Hepatocyte (in vitro differentiated cells): ENCODE results near the gene ZNF3. TPM values are rescaled to one million over a fixed set of nuclear protein-coding genes. Genes with fewer than 3 reads are reported as not detected.

ENCODE experiments used
- DNase-seq: peaks from one replicate; pipeline ENCODE4 v3.0.0-alpha.2; 2016; ENCODE audit warnings: low spot score
- H2AFZ ChIP-seq: fragments of 200-600 bp; sonication (generic); 2 replicates; pipeline ENCODE4 v1.6.0; 2016; ENCODE audit warnings: antibody characterized with exemption, mild to moderate bottlenecking
- H3K27ac ChIP-seq: fragments of 200-600 bp; sonication (generic); 2 replicates; pipeline ENCODE4 v1.5.1; 2016; ENCODE audit warnings: mild to moderate bottlenecking
- H3K27me3 ChIP-seq: fragments of 200-600 bp; sonication (generic); 2 replicates; pipeline ENCODE4 v1.6.1; 2016
- H3K36me3 ChIP-seq: fragments of 200-600 bp; sonication (generic); replicated peaks from 2 replicates; pipeline ENCODE4 v1.5.1; 2016; ENCODE audit warnings: low read depth; ENCODE audit not compliant: insufficient read depth
- H3K4me1 ChIP-seq: fragments of 200-600 bp; sonication (generic); 2 replicates; pipeline ENCODE4 v1.5.1; 2016; ENCODE audit warnings: mild to moderate bottlenecking, moderate library complexity; ENCODE audit not compliant: insufficient read depth
- H3K4me2 ChIP-seq: fragments of 200-600 bp; sonication (generic); 2 replicates; pipeline ENCODE4 v1.6.0; 2016
- H3K4me3 ChIP-seq: fragments of 200-600 bp; sonication (generic); 2 replicates; pipeline ENCODE4 v1.5.1; 2016; ENCODE audit warnings: mild to moderate bottlenecking
- H3K79me2 ChIP-seq: fragments of 200-600 bp; sonication (generic); 2 replicates; pipeline ENCODE4 v1.6.0; 2017; ENCODE audit warnings: mild to moderate bottlenecking
- H3K9me2 ChIP-seq: fragments of 200-600 bp; sonication (generic); replicated peaks from 2 replicates; pipeline ENCODE4 v1.6.0; 2017; ENCODE audit warnings: mild to moderate bottlenecking; ENCODE audit not compliant: insufficient read depth
- H3K9me3 ChIP-seq: fragments of 200-600 bp; sonication (generic); 2 replicates; pipeline ENCODE4 v1.5.1; 2016; ENCODE audit warnings: low read depth, mild to moderate bottlenecking
- H4K20me1 ChIP-seq: fragments of 200-600 bp; sonication (generic); 2 replicates; pipeline ENCODE4 v1.6.0; 2016; ENCODE audit warnings: mild to moderate bottlenecking; ENCODE audit not compliant: insufficient read depth, poor library complexity, severe bottlenecking
- EZH2 ChIP-seq: fragments of 200-600 bp; sonication (generic); IDR thresholded peaks from 2 replicates; pipeline ENCODE4 v1.6.1; 2016; ENCODE audit warnings: antibody characterized with exemption, mild to moderate bottlenecking, borderline replicate concordance
- EZH2phosphoT487 ChIP-seq: fragments of 200-600 bp; sonication (generic); IDR thresholded peaks from one replicate; pipeline ENCODE4 v1.6.1; 2018; ENCODE audit warnings: antibody characterized with exemption, mild to moderate bottlenecking, low read depth, moderate library complexity; ENCODE audit not compliant: unreplicated experiment, severe bottlenecking
- WGBS: methylation state at CpG from one replicate; pipeline ENCODE4 v1.1.6; 2016; ENCODE audit warnings: low lambda C conversion rate; ENCODE audit errors: missing lambda C conversion rate; 5-methylcytosine and 5-hydroxymethylcytosine counted together
- polyA plus RNA-seq: library from polyadenylated mRNA; unstranded; fragments of >200 nt; fragmentation: Nextera tagmentation; extraction: Ambion mirVana; gene quantifications from 2 replicates; pipeline ENCODE4 v1.2.1, GENCODE V29; 2016
- total RNA-seq: library from RNA; depleted of rRNA; stranded (reverse); fragments of >200 nt; gene quantifications from 2 replicates; pipeline ENCODE4 v1.2.3, GENCODE V29; 2014
- TF ChIP-seq, protein P1 (sequence below): fragments of 200-600 bp; sonication (generic); IDR thresholded peaks from 2 replicates; pipeline ENCODE4 v1.5.1; 2016; ENCODE audit warnings: antibody characterized with exemption, mild to moderate bottlenecking; ENCODE audit not compliant: poor library complexity

Gene ZNF3
- total and polyA plus RNA-seq, 2 experiments from 2014 or later: 20.7 to 35.6 TPM

DNA sequence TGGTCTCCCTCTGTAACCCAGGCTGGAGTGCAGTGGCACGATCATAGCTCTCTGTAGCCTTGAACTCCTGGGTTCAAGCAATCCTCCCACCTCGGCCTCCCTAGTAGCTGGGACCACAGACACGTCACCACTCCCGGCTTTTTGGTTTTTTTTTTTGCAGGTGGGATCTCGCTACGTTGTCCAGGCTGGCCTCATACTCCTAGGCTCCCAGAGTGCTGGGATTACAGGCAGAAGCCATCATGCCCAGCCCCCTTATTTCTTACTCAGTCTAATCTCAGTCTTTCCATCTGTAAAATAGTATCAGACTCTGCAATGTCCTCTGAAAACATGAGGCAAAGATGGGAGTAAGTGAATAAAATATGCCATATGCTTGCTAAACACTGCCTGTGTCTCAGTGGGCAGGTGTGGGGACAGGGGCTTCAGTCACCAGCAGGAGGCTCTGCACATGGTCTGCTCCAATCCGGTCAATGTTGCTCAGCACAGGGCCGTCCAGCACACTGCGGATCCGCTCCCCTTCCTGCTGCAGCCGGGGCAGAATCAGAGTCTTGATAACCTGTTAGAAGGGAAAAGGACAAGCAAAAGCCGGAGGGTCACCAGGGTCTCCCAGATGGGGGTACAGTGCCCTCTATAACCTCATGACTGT, 28.1 kb upstream of the ZNF3 start:
- Histone ChIP-seq H3K4me2 (no peak overlapping the region), H3K27me3 (no peaks in the 10 kb centered on the region), H3K4me1 (no peaks in the 10 kb centered on the region), H3K36me3 (no peaks in the 10 kb centered on the region), H3K79me2 (no peaks in the 10 kb centered on the region), H3K4me3 (no peak overlapping the region), H2AFZ (no peak overlapping the region), H4K20me1 (no peaks in the 10 kb centered on the region), H3K9me3 (no peaks in the 10 kb centered on the region), H3K27ac (no peak overlapping the region), H3K9me2 (no peaks in the 10 kb centered on the region)
- 87% methylated on average over 12 of the region's 12 CpGs for WGBS
- TF ChIP-seq EZH2: no peak
- TF ChIP-seq, protein P1, sequence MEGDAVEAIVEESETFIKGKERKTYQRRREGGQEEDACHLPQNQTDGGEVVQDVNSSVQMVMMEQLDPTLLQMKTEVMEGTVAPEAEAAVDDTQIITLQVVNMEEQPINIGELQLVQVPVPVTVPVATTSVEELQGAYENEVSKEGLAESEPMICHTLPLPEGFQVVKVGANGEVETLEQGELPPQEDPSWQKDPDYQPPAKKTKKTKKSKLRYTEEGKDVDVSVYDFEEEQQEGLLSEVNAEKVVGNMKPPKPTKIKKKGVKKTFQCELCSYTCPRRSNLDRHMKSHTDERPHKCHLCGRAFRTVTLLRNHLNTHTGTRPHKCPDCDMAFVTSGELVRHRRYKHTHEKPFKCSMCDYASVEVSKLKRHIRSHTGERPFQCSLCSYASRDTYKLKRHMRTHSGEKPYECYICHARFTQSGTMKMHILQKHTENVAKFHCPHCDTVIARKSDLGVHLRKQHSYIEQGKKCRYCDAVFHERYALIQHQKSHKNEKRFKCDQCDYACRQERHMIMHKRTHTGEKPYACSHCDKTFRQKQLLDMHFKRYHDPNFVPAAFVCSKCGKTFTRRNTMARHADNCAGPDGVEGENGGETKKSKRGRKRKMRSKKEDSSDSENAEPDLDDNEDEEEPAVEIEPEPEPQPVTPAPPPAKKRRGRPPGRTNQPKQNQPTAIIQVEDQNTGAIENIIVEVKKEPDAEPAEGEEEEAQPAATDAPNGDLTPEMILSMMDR: peak; percentile 6
- no peak for DNase-seq

DNA sequence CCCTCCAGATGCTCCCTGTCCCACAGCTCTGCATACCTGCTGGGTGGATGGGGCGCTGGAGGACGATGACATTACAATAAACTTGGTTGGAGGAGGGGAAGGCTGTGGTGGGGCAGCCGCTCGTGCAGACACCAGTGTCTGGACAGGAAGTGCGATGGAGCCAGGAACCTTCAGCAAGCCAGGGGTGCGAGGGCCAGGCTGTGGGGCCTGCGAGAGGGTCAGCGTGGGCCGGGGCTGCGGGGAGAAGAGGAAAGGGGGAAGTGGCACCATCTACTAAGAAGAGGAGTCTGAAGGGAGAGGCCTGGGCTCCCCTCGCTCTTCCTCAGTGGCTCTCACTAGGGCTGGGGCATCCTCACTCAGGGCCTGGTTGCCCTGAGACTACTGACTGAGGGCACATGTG, 26.4 kb upstream of the ZNF3 start:
- Histone ChIP-seq H3K27ac (no peak overlapping the region), H3K79me2 (peaks cover 2% of the 10 kb centered on the region), H4K20me1 (no peaks in the 10 kb centered on the region), H3K4me2 (no peak overlapping the region), H3K4me1 (no peaks in the 10 kb centered on the region), H3K36me3 (no peaks in the 10 kb centered on the region), H3K27me3 (no peaks in the 10 kb centered on the region), H2AFZ (no peak overlapping the region), H3K9me3 (no peaks in the 10 kb centered on the region), H3K4me3 (no peak overlapping the region), H3K9me2 (no peaks in the 10 kb centered on the region)
- TF ChIP-seq, protein P1: no peak
- no peak for DNase-seq
- 85% methylated on average over 6 of the region's 11 CpGs for WGBS

DNA sequence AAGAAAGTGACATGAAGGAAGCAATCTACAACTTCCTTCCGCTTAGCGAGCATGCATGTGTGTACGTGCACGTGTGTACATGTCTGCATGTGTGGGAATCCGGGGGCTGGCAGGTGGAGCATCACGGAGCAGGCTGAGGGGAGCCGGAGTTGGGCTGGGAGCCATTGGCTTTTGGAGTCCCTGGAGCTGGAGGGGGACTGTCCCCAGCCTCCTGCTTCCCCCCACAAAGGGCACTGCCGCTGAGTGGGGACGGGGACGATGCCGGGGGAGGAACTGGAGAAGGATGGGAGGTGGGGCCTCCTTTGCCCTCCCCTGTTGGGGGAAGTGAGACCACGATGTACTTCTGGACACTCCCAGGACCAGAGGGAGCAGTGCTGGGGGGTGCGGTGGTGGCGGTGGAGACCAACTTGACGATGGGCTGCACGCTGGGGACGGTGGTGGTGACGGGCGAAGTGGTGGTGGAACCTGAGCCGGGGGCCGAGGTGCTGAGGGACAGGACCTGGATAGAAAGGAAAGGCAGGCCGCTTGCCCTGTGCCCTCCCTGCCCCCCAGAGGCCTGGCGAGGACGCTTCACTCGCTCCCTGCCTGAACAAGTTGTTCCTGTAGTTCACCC, 25.7 kb upstream of the ZNF3 start:
- Histone ChIP-seq H3K4me2 (no peak overlapping the region), H3K36me3 (no peaks in the 10 kb centered on the region)
- 95% methylated on average over 23 of the region's 25 CpGs for WGBS

More for the DNA sequence above, 25.7 kb upstream of the ZNF3 start:
- Histone ChIP-seq H3K4me3 (no peak overlapping the region), H3K9me2 (no peaks in the 10 kb centered on the region), H3K27ac (no peak overlapping the region), H3K79me2 (peaks cover 9% of the 10 kb centered on the region), H2AFZ (no peak overlapping the region), H4K20me1 (no peaks in the 10 kb centered on the region), H3K27me3 (no peaks in the 10 kb centered on the region), H3K4me1 (no peaks in the 10 kb centered on the region), H3K9me3 (no peaks in the 10 kb centered on the region)
- no peak for DNase-seq
- TF ChIP-seq EZH2 (no peak), EZH2phosphoT487 (no peak)
- TF ChIP-seq, protein P1: no peak
